Erythroblast (primary cell): ENCODE results near the gene CAV2.

Experiments used
- DNase-seq, 2 experiments: peaks; one replicate each; lab custom pipeline; 2025; lab: John Stamatoyannopoulos, UW
- GATA1 ChIP-seq: IDR thresholded peaks from 2 replicates; pipeline ENCODE4 v1.6.1; 2011; ENCODE audit warnings: low read depth, mild to moderate bottlenecking, control low read depth, low read length, moderate library complexity
- POLR2A ChIP-seq: IDR thresholded peaks from 2 replicates; pipeline ENCODE4 v1.6.1; 2011; ENCODE audit warnings: mild to moderate bottlenecking, low read length

CAV2 gene

DNA sequence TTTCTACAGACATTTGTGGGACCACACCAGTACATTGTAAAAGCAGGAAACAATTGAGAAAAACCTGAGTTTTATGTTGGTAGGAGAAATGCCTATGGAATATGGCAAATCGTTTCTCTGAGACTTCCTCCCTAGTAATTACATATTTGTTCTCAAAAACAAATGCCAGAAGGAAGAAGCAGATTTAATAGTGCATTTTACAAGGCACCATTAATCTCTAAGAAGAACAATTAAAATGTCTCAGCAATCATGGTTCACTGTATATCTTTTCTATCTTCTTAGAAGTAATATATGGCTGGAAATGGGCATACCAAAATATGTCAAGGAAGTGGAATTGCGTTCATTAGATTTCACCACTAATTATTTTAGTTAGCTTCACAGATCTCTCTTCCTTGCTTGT is 38.6 kb downstream of the CAV2 start:
- DNase-seq: no peak
- no peak for TF ChIP-seq POLR2A
- TF ChIP-seq GATA1: no peak

DNA sequence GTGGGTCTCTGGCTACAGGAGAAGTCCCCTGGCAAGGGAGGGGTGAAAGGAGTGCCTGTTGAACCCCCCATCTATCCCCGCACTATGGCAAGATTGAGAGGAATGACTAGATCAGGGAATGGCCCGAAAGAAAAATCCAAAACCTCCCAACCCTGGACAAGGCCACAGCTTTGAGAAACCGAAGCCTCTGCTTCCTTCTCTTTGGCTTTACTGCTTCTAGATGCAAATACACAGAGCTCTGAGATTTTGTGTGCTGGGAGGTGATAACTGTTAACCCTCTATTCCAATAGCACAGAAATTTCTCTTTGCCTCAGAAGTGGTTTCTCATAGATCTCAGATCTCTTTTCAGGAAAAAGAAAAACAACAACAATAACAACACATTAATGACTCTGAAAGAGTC is 40.3 kb downstream of the CAV2 start:
- no peak for DNase-seq
- TF ChIP-seq POLR2A (no peak), GATA1 (no peak)

DNA sequence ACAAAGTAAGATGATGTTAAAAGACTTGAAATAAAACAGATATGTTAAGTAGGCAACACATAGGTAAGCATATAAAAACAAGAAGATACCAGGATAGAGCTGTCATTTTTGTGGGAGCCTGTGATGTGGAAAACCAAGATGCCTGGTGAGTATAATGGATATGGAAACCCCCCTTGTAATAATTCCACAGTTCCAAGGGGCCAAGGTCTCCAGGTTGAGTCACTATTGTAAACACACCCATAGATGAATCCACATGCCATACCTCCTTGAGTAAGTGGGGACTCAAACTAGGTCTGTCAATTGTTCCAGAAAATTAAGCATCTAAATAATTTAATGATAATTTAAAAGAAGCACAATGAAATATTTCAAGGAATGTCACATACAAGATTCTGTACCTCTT is 41.2 kb downstream of the CAV2 start:
- TF ChIP-seq POLR2A (no peak), GATA1 (no peak)
- DNase-seq: no peak

DNA sequence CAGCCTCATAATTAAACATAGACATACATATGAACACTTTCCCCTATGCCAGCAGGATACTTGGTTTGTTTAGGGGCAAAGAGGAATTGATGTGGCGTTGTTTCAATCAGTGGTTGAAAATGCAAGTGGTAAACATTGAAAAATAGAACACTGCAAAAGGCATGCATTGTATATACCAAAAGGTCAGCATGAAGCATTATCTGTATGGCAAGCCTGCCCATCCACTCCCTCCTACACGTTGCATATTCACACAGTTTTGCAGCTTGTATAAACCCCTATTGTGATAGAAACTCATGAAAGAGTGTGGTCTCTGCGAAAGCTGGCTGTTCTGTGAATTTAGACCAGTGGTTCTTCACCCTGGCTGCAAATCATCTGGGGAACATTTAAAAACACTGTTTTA is 42.4 kb downstream of the CAV2 start:
- DNase-seq: no peak
- TF ChIP-seq POLR2A (no peak), GATA1 (no peak)

DNA sequence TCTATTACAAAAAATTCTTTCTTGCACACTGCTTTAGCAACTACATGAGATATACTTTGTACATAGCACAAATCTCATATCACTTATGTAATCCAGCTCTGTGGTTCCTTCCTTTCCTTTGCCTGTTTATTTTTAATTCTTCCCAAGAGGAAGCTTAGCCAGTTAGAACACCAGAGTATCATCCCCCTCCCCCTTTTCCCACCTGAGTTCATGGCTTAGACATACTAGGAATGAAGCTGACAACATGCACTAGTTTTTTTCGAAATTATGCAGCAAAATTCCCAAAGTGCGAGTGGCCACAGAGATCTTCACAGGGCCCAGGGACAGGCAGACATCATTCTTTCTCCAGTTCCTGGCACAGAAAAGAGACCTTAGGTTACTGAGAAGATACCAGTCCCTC is 43.1 kb downstream of the CAV2 start:
- no peak for DNase-seq
- TF ChIP-seq POLR2A (no peak), GATA1 (no peak)

DNA sequence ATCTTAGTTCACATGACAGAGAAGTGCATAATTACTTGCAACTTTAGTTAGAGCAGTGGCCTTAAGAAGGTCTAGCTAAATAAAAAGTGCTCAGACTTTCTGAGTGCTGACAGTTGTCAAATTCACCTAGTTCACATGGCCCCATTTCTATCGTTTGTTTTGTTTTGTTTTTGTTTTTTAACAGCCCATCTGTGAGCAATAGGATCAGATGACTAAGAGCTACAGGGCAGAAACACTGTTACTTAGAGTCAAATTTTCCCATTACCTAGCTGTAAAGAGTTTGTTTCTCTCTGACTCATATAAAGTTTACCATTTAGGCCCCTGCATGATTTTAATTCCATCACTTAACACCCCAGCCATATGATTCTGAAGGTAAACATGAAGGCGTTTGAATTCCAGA is 44.1 kb downstream of the CAV2 start:
- no peak for DNase-seq
- TF ChIP-seq GATA1 (no peak), POLR2A (no peak)

DNA sequence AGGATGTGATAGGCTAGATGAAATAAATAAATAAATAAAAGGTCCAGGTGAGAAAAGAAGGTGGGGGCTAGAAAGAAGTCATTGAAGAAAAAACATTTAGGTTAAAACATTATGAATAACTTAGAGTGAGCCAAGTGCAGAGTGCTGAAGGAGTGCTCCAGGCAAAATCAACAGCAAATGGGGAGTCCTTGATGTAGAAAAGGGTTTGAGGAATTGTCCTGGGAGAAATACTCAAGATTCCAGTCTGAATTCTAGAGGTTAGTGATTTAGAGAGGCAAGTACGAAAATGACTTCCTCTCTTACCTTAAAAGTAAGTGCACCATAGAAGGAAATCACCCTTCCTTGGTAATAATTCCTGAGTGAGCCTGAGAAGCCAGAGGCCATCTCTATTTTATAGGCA is 44.9 kb downstream of the CAV2 start:
- DNase-seq: no peak
- no peak for TF ChIP-seq POLR2A
- TF ChIP-seq GATA1: no peak

DNA sequence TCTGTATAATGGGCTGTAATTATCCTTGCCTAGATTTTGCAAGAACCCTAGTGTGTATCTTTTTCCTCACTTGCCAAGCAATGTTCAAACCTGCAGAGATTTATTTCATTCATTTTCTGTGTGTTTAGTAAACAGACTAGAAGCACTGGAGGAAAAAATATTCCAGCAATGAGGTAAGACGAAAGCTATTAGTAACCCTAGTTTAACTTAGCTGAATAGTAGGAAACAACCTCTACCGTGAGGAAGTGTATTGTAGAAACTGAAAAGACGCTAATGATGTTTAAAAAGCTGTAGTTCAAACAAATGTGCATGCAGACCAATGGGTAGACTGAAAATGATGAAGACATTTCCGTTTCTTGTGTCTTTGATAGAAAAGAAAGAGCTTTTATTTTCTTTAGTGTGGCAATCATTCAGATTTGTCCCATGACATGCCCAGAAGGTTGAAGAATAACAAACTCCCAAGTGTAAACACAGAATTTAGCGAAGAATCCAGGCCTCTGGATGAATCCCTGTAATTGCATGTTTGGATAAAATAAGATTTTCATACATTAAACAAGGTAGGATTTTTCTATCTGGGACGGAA is 46.0 kb downstream of the CAV2 start:
- DNase-seq: no peak
- TF ChIP-seq POLR2A: no peak

DNA sequence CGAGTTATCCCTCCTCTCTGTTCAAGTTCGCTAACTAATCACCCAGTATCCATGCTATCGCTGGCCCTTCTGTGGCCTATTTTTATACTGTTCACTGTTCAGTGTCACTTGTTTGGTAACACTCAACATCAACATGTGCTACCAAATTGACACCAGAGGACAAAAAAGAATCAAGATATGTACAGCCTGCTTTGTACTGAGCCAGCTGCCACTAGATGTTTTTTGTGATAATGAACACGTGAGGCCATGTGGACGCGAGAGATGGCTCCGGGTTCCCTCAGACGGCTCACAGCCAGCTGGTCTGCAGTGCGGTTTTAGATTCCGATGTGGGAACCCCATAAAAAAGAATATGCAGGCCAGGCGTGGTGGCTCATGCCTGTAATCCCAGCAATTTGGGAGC is 46.5 kb downstream of the CAV2 start:
- TF ChIP-seq POLR2A (no peak), GATA1 (no peak)
- no peak for DNase-seq

DNA sequence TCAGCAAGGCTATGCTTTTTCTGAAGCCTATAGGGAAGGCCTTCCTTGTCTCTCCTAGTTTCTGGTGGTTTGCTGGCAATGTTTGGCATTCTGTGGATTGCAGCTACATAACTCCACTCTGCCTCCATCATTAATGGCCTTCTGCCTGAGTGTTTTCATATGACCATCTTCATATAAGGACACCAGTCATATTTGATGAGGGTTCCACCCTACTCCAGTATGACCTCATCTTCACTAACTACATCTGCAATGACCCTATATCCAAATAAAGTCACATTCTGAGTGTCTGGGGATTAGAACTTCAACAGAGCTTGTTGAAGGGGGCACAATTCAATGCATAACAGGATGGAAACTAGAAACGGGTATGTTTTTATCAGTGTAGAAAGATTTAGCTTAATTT is 47.4 kb downstream of the CAV2 start:
- TF ChIP-seq GATA1 (no peak), POLR2A (no peak)

DNA sequence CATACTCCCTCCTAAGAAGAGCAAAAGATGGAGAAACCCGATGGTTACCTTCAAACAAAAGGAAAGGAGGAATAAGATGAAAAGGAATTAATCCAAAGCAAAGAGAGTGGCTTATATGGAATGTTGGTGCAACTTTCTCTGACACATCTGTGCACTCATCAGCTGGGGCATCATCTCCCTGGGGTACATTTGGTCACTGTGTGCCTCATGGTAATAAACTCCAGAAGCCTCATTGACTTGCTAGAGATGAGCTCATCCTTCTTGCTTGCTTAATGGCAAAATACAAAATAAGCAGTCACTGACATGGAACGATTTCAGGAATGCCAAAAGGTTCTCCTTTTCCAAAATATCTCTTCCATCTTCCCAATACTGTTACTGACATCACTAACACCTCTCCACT is 47.8 kb downstream of the CAV2 start:
- TF ChIP-seq POLR2A (no peak), GATA1 (no peak)
- no peak for DNase-seq

More for the DNA sequence above, 47.4 kb downstream of the CAV2 start:
- DNase-seq: no peak

DNA sequence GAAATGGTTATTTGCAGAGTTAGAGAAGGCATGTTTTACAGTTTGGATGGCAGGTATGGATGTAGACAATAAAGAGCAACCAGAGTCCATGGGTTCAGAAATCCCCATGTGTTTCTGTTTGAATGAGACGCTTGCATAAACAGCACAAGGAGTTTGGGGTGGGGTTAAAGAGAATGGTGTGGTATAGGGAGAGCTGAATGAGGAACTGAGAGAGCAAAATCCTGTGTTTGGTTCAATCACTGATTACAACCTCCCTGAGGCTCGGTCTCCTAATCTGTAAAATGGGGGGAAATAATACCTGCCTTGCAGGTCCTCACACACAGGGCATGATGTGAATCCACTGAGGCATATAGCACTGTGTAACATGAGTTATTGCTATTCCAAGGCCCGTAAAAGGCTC is 49.0 kb downstream of the CAV2 start:
- no peak for DNase-seq
- TF ChIP-seq POLR2A: no peak
- TF ChIP-seq GATA1: no peak

DNA sequence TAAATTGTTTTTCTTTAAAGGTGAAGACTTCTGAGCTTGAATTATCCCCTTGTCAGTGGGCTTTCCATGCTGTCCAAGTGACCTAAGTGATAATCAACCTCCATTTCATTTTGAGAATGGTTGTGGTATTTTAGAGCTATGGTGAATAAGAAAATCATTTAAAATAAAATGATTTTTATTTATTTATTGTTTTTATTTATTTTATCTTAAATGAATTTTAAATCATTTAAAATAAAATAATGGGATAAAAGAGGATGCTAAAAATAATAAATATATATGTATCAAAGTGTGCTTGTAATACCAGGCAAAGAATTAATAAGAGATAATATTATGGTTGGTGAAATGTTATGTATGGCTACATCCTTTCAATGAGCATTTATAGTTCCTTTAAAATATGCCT is 49.8 kb downstream of the CAV2 start:
- TF ChIP-seq GATA1 (no peak), POLR2A (no peak)
- DNase-seq: no peak

DNA sequence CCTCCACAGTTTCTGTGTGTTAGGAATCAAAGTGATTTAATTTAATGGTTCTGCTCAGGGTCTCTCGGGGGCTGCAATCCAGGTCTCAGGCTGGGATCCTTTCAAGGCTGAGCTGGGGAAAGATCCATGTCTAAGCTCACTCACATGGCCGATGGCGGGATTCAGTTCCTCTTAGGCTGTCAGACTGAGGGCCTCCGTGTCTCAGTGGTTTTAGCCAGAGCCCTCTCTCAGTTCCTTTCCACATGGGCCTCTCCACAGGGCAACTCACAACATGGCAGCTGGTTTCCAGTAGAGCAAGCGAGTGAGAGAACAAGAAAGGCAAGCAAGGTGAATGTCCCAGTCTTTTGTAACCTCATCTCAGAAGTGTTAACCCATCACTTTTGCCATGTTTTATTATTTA is 52.2 kb downstream of the CAV2 start:
- TF ChIP-seq GATA1: no peak
- TF ChIP-seq POLR2A: no peak
- DNase-seq: no peak

DNA sequence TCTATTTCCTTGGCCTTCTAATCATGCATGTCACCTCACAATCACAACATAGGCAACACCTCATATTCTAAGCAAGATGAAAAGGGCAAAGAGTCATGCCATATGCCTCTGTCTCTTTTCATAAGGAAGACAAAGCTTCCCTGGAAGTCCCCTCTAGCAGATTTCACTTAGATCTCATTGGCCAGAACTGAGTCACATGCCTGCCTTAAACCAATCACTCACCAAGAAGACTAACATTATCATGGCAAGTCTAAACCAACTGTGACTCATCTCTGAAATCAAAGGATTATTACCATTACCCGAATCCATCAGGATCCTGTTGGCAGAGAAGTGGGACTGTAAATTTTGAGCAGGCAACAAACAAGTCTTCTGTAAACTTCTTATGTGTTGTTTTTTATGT is 53.1 kb downstream of the CAV2 start:
- TF ChIP-seq GATA1 (no peak), POLR2A (no peak)
- no peak for DNase-seq

DNA sequence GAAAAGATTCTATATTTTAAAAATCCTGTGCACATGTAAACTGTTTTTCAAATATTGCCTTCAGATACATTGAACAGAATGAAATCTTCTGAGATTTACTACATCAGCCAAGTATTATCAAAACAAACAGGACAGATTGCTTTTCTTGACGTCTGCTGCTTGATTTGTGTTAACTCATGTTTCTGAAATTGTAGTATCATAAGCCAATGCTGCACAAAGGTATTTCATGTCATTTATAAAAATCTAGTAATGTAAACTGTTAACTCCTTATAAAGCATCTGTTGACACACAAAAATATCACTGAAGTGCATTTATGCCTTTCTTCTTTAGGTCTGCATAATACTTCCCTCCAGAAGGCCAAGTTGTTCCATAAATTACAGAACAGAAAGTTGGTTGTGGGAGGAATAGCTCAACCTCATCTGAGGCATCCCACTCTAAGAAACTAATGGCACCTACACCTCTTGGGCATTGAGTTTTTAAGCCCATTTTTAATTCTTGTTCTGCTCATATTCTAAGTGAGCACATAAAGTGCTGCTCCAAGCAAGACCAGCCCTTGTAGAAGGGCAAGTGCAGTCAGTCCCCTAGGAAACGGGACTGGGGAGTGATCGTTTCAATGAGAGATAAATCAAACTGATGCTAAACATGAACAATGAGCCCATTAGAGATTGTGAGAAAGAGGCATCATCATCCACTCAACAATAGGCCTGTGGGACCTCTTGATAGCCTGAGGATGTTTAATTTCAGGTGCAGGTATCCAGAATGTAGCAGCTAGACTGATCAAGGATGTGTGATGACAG is 53.8 kb downstream of the CAV2 start:
- no peak for DNase-seq
- no peak for TF ChIP-seq GATA1
- no peak for TF ChIP-seq POLR2A
